ENCODE results near the gene DBR1. TPM values are rescaled to one million over a fixed set of nuclear protein-coding genes. Genes with fewer than 3 reads are reported as not detected.

DBR1 gene
- total and polyA plus RNA-seq, 2 of the 4 experiments (the other 2 are of a cell fraction) = 7.6 to 12.5 TPM

- ChIA-PET POLR2A (ENCODE audit: unreplicated experiment) (interaction anchor here (0.7 kb wide), 1 partner anchor 212 kb away, joined by 13 read pairs; no protein-coding TSS in a partner anchor), CTCF (interaction anchor here (0.5 to 1.0 kb wide), 3 partner anchors 45 to 132 kb away, joined by 3 read pairs; no protein-coding TSS in a partner anchor)
- peaks cover 8% of the 10 kb centered on the region; the same call in 1 of the 2 replicates for H3K36me3 ChIP-seq (ENCODE audit: control insufficient read depth, insufficient read depth, low read length)
- no peaks in the 10 kb centered on the region for H3K4me1 ChIP-seq (ENCODE audit: control insufficient read depth, insufficient read depth, low read length)
- H3K27ac ChIP-seq (ENCODE audit: insufficient read depth, low read length) = 0 out of 2 replicates have a peak overlapping the region, but pooled peaks have one; percentile 84
- H2BK20ac ChIP-seq (ENCODE audit: low read depth, low read length) = no peak overlapping the region
- H2AFZ ChIP-seq (replicated peaks; ENCODE audit: low read length, poor library complexity) = peak overlapping the region; percentile 97
- peak overlapping the region; percentile 86 to 94; a peak in 3 of 4 replicates for H4K8ac ChIP-seq (ENCODE audit: low read depth in 2 of 2, low read length in 2 of 2)
- ATAC-seq (ENCODE audit: low read depth) (peak; percentile 9), DNase-seq (no peak)
- H3K79me1 ChIP-seq (ENCODE audit: low read depth in 1 of 2, low read length in 2 of 2) = peaks cover 11 to 19% of the 10 kb centered on the region in 2 experiments
- BruUV-seq (replicated peaks) = no TSS peak
- WGBS, 2 experiments (ENCODE audit: extremely low coverage in 2 of 2, insufficient read length in 1 of 2) = 73% methylated on average over 6 of the region's 13 CpGs; no CpG with 5 or more reads in 1 of the 2 experiments
- H2AK5ac ChIP-seq (ENCODE audit: low read depth, low read length) = no peak overlapping the region
- dilution Hi-C loops (cut with HindIII; ENCODE audit: low sequenced_read_pairs, unreplicated experiment) (no loop called here), in situ Hi-C loops (cut with MboI; ENCODE audit: low sequenced_read_pairs) (loop anchor here (10.0 kb wide), 1 partner anchor 99 kb away; no protein-coding TSS in a partner anchor), intact Hi-C loops (cut with micrococcal nuclease) (loop anchor here (2.0 kb wide), 1 partner anchor 105 kb away; no protein-coding TSS in a partner anchor)
- peak overlapping the region; percentile 78 for H3K23ac ChIP-seq (ENCODE audit: low read depth, low read length)
- H3K4me2 ChIP-seq (ENCODE audit: low read depth, low read length) = peak overlapping the region; percentile 95
- no peak for TF ChIP-seq BHLHE40 (IDR thresholded peaks at IDR 0.05; ENCODE audit: low read depth, low read length)
- TF ChIP-seq MAZ (IDR thresholded peaks at IDR 0.05; ENCODE audit: borderline replicate concordance, low read depth, low read length) = no peak
- TF ChIP-seq ELK1 (IDR thresholded peaks at IDR 0.05; ENCODE audit: borderline replicate concordance, low read depth, low read length) = no peak
- no peak for TF ChIP-seq NFE2L2 (IDR thresholded peaks at IDR 0.05; ENCODE audit: low read depth, low read length)
- no peak for TF ChIP-seq RAD21 (IDR thresholded peaks at IDR 0.05; ENCODE audit: low read length)
- TF ChIP-seq CEBPB (IDR thresholded peaks at IDR 0.05; ENCODE audit: low read depth, low read length) = no peak
- no peak for TF ChIP-seq RFX5 (IDR thresholded peaks at IDR 0.05; ENCODE audit: low read depth, low read length)
- TF ChIP-seq FOS (IDR thresholded peaks at IDR 0.05; ENCODE audit: low read depth, low read length) = no peak
- no peak for TF ChIP-seq MAFK (IDR thresholded peaks at IDR 0.05; ENCODE audit: low read depth, low read length)
- no peak for TF ChIP-seq RCOR1 (IDR thresholded peaks at IDR 0.05; ENCODE audit: insufficient replicate concordance, low read length)
- TF ChIP-seq CHD1 (IDR thresholded peaks at IDR 0.05; ENCODE audit: low read depth, low read length) = no peak
- no peak for TF ChIP-seq USF2 (IDR thresholded peaks at IDR 0.05; ENCODE audit: low read depth, low read length)
- no peak for TF ChIP-seq MXI1 (IDR thresholded peaks at IDR 0.05; ENCODE audit: borderline replicate concordance, low read depth, low read length)
- no peak for TF ChIP-seq SMC3 (IDR thresholded peaks at IDR 0.05; ENCODE audit: low read depth, low read length)
- H3K56ac ChIP-seq (ENCODE audit: extremely low read depth, insufficient read depth, low read length) = peak overlapping the region; percentile 52; the same call in 1 of the 2 replicates
- peak overlapping the region; percentile 87 for H3K4me3 ChIP-seq (ENCODE audit: insufficient read depth, low read depth, low read length)
- H4K91ac ChIP-seq (ENCODE audit: insufficient read depth, low read depth, low read length) = no peak overlapping the region
- H3K9me3 ChIP-seq (ENCODE audit: control insufficient read depth, insufficient read depth, low read length) = no peaks in the 10 kb centered on the region
- H2AK9ac ChIP-seq (replicated peaks; ENCODE audit: low read depth, low read length, poor library complexity) = peak overlapping the region; percentile 65
- peak overlapping the region; percentile 47; the same call in 1 of the 2 replicates for H3K14ac ChIP-seq (replicated peaks; ENCODE audit: low read depth, low read length)
- no peak overlapping the region for H2BK15ac ChIP-seq (ENCODE audit: low read depth, low read length)
- no peaks in the 10 kb centered on the region for H4K20me1 ChIP-seq (ENCODE audit: insufficient read depth, low read length)
- H3K18ac ChIP-seq (ENCODE audit: low read depth, low read length) = no peak overlapping the region
- H4K5ac ChIP-seq (ENCODE audit: low read depth, low read length) = peak overlapping the region; percentile 63
- no peak overlapping the region for H2BK120ac ChIP-seq (ENCODE audit: low read depth, low read length)
- peak overlapping the region; percentile 47 for H2BK5ac ChIP-seq (ENCODE audit: low read depth, low read length, poor library complexity, severe bottlenecking)
- H3K9me1 ChIP-seq (ENCODE audit: insufficient read depth, low read length) = no peaks in the 10 kb centered on the region
- H3K4ac ChIP-seq (ENCODE audit: low read depth, low read length) = peak overlapping the region; percentile 30; the same call in 1 of the 2 replicates
- peak overlapping the region; percentile 88 for H3K9ac ChIP-seq (ENCODE audit: low read depth, low read length)
- no peaks in the 10 kb centered on the region; the same call in 1 of the 2 replicates for H3K27me3 ChIP-seq (ENCODE audit: control insufficient read depth, insufficient read depth, low read length)
Measured at GRCh38 chr3:138173769-138174420, 826 bp downstream of the DBR1 start.
